ENCODE results near the gene LXN. TPM values are rescaled to one million over a fixed set of nuclear protein-coding genes. Genes with fewer than 3 reads are reported as not detected.

The LXN gene
- total and polyA plus RNA-seq, 2 experiments from 2014 or later: 34.9 to 46.8 TPM

GRCh38 chr3:158625881-158626280 is 46.6 kb downstream of the LXN start:
- no peak for TF ChIP-seq EZH2 (IDR thresholded peaks at IDR 0.05; ENCODE audit: insufficient read depth, poor library complexity, severe bottlenecking)
- no peak for TF ChIP-seq EZH2phosphoT487 (IDR thresholded peaks at IDR 0.05; ENCODE audit: insufficient read depth, low read depth)
- H3K9ac ChIP-seq: no peak overlapping the region
- WGBS, 2 experiments (ENCODE audit: low coverage in 1 of 2, low lambda C conversion rate in 2 of 2, missing lambda C conversion rate in 2 of 2): 14 to 23% methylated on average over 1 of the region's 1 CpG
- no peaks in the 10 kb centered on the region for H3K4me1 ChIP-seq (ENCODE audit: insufficient read depth)
- no peak overlapping the region for H3K27ac ChIP-seq
- DNase-seq: no peak
- no peak overlapping the region for H2AFZ ChIP-seq
- no peaks in the 10 kb centered on the region for H3K9me2 ChIP-seq (ENCODE audit: insufficient read depth)
- no peaks in the 10 kb centered on the region for H3K79me2 ChIP-seq (ENCODE audit: insufficient read depth)
- H3K36me3 ChIP-seq (ENCODE audit: low read depth): no peaks in the 10 kb centered on the region
- no peaks in the 10 kb centered on the region for H4K20me1 ChIP-seq (ENCODE audit: insufficient read depth)
- no peaks in the 10 kb centered on the region for H3K27me3 ChIP-seq (replicated peaks; ENCODE audit: insufficient read depth)
- no peak overlapping the region for H3K4me3 ChIP-seq
- no peak overlapping the region for H3K4me2 ChIP-seq (ENCODE audit: unreplicated experiment)
- no peaks in the 10 kb centered on the region for H3K9me3 ChIP-seq (ENCODE audit: low read depth)
- in situ Hi-C loops (cut with MboI): no loop called here
- no peaks in the 10 kb centered on the region for H3F3A ChIP-seq (ENCODE audit: insufficient read depth)

GRCh38 chr3:158617982-158618875 is 54.2 kb downstream of the LXN start:
- in situ Hi-C loops (cut with MboI): no loop called here
- Histone ChIP-seq H3K79me2 (ENCODE audit: insufficient read depth) (no peaks in the 10 kb centered on the region), H3K4me3 (no peak overlapping the region), H2AFZ (no peak overlapping the region), H3F3A (ENCODE audit: insufficient read depth) (no peaks in the 10 kb centered on the region), H3K9ac (no peak overlapping the region), H3K27me3 (replicated peaks; ENCODE audit: insufficient read depth) (no peaks in the 10 kb centered on the region), H3K36me3 (ENCODE audit: low read depth) (no peaks in the 10 kb centered on the region), H3K9me2 (ENCODE audit: insufficient read depth) (no peaks in the 10 kb centered on the region), H4K20me1 (ENCODE audit: insufficient read depth) (no peaks in the 10 kb centered on the region), H3K27ac (no peak overlapping the region), H3K4me1 (ENCODE audit: insufficient read depth) (no peaks in the 10 kb centered on the region), H3K4me2 (ENCODE audit: unreplicated experiment) (no peak overlapping the region), H3K9me3 (ENCODE audit: low read depth) (no peaks in the 10 kb centered on the region)
- no peak for TF ChIP-seq EZH2 (IDR thresholded peaks at IDR 0.05; ENCODE audit: insufficient read depth, poor library complexity, severe bottlenecking)
- TF ChIP-seq EZH2phosphoT487 (IDR thresholded peaks at IDR 0.05; ENCODE audit: insufficient read depth, low read depth): no peak
- no peak for DNase-seq
- WGBS, 2 experiments (ENCODE audit: low coverage in 1 of 2, low lambda C conversion rate in 2 of 2, missing lambda C conversion rate in 2 of 2): 7 to 12% methylated on average over 1 of the region's 1 CpG

Small RNA genes lying within 50 kb of the gene (small RNA-seq; reads per million reads assigned to genes)
- gene AC025033.1 (ENCODE audit: low read depth, low replicate concordance) (not detected), gene AC080013.6 (ENCODE audit: low read depth, low replicate concordance) (not detected)

Other genes starting within 250 kb of the LXN start
- 13.4 and 17.3 TPM in 2 replicates for gene MLF1, start 101.5 kb downstream of the LXN start, total RNA-seq (2014; rRNA removed; shearing (Covaris generic))
- 13.6 and 15.6 TPM in 2 replicates for gene MLF1, start 101.5 kb downstream of the LXN start, polyA plus RNA-seq (2016; fragmentation: Nextera tagmentation; extraction: Ambion mirVana)
- gene GFM1, start 28.1 kb downstream of the LXN start, total RNA-seq (2014; rRNA removed; shearing (Covaris generic)): 32.0 and 38.5 TPM in 2 replicates
- gene GFM1, start 28.1 kb downstream of the LXN start, polyA plus RNA-seq (2016; fragmentation: Nextera tagmentation; extraction: Ambion mirVana): 29.2 and 30.8 TPM in 2 replicates
- gene RARRES1, start 59.8 kb upstream of the LXN start, total RNA-seq (2014; rRNA removed; shearing (Covaris generic)): 1.3 and 1.7 TPM in 2 replicates
- 1.0 and 1.2 TPM in 2 replicates for gene RARRES1, start 59.8 kb upstream of the LXN start, polyA plus RNA-seq (2016; fragmentation: Nextera tagmentation; extraction: Ambion mirVana)
- gene MFSD1, start 129.4 kb upstream of the LXN start, total RNA-seq (2014; rRNA removed; shearing (Covaris generic)): 159 and 177 TPM in 2 replicates
- 92.0 and 100 TPM in 2 replicates for gene MFSD1, start 129.4 kb upstream of the LXN start, polyA plus RNA-seq (2016; fragmentation: Nextera tagmentation; extraction: Ambion mirVana)

All from GM23248 (cell line).